NCI-H2196 (cell line): Measurements from ENCODE around the gene NPTN.
"Not testable (repeated sequence)": the region's sequence is repeated elsewhere in the genome, so short reads cannot be mapped to it uniquely, and the experiment has no call there.

Source experiments
- DNase-seq: peaks from one replicate; lab custom pipeline; 2025; ENCODE audit not compliant: unreplicated experiment; lab: John Stamatoyannopoulos, UW

NPTN gene

GRCh38 chr15:73601451-73602445 is 31.4 kb downstream of the NPTN start:
- no peak for DNase-seq

GRCh38 chr15:73600413-73601335 is 32.5 kb downstream of the NPTN start:
- no peak for DNase-seq

GRCh38 chr15:73599934-73600333 is 33.3 kb downstream of the NPTN start:
- no peak for DNase-seq

DNA sequence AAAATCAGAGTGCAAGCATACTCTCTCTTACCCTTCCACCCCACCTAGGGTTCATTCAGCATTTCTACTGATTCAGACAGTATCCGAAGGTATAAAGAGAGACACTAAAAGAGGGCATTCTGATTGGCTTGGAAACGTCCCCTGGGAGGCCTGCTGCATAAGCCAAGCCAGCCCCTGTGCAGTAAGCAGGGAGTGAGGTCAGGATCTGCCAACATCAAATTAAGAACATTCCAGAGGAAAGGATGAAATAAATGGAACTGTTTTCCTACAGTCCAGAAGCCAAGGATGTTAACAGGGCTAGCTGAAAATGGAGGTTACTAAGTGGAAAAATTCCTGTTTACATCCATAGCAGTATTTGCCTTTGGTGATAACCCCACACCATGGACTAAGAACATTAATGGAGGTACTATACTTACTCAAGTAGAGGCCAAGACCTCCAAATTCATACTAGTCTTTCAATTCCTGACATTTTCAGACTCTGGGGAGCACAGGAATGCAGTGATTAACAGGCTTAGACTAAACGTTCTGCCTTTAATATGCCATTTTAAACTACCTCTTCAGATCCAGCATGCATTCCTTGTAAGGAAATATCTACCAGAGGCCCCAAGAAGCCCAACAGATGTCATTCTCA is 34.5 kb downstream of the NPTN start:
- no peak for DNase-seq

DNA sequence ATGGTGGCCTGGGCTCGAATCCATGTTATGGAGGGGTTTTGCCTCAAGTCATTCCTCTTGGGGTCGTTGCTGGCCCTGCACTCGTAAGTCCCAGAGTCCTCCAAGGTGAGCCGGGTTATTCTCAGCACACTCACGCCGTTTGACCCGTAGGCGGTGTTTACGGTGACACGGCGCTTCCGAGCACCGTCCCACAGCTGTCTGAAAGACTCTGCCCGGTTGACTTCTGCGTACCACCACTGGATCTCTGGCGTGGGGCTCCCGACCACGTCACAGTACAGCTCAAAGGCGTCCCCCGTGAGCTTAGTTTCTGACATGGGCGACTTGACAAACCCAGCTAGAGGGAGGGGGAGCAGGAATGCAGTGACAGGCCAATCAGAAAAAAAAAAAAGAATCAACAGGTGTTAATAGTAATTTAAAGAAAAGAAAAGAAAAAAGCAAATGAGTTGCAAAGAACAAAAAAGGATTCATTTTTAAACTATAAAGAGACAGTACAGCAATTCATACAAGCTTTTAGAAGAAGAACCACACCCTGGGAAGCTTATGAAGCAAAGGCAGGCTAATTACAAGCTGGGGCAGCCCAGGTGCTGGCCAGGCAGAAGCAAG is 36.1 kb downstream of the NPTN start:
- no peak for DNase-seq

DNA sequence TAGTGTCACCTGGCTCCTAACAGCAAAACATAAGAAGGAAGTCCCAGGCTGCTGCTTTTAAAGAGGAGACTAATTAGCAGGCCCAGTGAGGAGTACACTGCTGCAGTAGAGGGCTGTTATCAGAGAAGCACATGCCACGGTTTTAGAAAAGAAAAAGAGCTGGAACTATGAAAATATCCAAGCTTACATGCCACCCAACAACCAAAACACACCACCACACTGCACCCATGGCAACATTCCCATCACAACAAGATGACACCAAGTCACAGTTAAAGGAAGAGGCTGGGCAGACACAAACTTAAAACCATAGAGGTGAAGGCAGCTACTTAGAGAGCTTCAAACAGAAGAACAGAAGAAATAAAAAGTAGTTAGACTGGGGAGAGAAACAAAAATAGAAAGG is 37.0 kb downstream of the NPTN start:
- DNase-seq = no peak

DNA sequence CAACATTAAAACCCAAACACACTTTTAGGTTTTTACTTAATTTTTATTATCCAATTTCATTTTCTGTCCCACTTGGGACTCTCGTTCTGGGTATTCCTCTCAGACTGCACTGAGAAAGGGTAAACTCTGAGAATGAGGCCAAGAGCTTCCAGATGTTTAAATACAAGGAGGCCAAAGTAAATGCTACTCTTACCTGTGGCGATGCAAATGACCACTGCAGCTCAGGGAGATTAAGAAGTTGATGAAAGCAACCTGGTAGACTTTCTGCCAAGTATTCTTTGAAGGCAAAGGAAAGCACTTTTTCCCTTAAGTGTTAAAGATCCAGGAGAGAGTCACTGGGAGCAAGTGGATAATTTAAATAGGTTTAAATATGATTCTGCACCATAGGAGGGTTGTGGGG is 39.1 kb downstream of the NPTN start:
- DNase-seq = no peak

- DNase-seq = no peak
Measured at GRCh38 chr15:73593304-73594074, 39.7 kb downstream of the NPTN start.

- no peak for DNase-seq
Measured at GRCh38 chr15:73590263-73590662, 42.9 kb downstream of the NPTN start.

DNA sequence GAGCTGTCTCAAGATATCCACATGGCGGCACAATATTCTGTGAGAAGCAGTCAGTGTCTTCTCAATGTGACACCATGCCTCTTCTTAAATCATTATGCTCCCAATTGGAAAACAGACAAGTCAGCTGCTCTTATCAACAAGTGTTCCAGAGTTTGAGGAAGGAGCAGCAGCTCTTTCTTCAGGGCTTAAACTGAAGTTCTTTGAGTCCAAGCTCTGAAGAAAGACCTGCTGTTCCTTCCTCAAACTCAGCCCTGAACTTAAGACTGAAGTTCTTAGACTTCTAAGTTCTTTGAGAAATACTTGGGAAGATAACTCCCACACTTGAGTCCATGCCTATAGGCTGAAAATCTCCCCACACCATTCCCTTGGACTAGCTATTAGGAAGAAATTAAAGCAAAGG is 43.4 kb downstream of the NPTN start:
- no peak for DNase-seq

GRCh38 chr15:73585871-73586654 is 47.1 kb downstream of the NPTN start:
- DNase-seq = no peak

GRCh38 chr15:73584699-73585420 is 48.3 kb downstream of the NPTN start:
- no peak for DNase-seq

DNA sequence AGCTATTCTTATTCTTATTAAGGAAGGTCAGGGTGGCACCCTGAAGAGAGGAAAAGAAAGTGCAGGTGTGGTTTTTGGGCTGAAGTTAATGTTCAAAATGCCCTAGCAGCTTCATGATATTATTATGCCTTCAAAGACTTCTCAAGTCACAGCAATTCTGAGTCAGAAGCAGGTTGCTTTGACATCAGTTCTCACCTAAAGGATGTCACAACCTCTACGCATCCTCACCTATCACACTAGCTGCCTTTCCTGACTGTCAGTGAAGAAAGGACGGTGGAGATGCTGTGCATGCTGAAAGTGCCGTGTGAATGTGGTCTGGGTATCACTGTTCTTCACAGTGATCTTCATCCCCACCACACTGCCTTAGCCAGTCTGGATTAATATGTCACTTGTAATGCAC is 49.6 kb downstream of the NPTN start:
- no peak for DNase-seq

GRCh38 chr15:73582851-73583379 is 50.3 kb downstream of the NPTN start:
- DNase-seq = no peak

GRCh38 chr15:73578026-73578425 is 55.2 kb downstream of the NPTN start:
- no peak for DNase-seq

DNA sequence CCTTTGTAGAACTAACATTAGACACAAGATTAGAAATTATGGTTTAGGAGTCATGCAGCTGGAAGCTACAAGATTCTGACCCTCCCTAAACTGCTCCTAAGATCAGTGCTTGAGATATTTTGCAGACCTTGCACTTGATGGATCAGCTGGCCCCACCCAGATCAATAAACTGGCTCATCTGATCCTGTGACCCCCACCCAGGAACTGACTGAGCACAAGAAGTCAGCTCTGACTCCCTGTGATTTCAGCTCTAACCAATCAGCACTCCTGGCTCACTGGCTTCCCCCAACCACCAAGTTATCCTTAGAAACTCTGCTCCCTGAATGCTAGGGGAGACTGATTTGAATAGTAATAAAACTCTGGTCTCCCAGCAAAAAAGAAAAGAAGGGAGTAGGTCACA is 55.6 kb downstream of the NPTN start:
- not testable (repeated sequence) for DNase-seq

GRCh38 chr15:73575636-73576247 is 57.4 kb downstream of the NPTN start:
- no peak for DNase-seq

- DNase-seq = peak; percentile 4
Measured at GRCh38 chr15:73573572-73573971, 59.6 kb downstream of the NPTN start.
